Endothelial cell (in vitro differentiated cells): ENCODE results near the gene ID3. TPM values are rescaled to one million over a fixed set of nuclear protein-coding genes. Genes with fewer than 3 reads are reported as not detected.

Source experiments
- DNase-seq: peaks from one replicate; pipeline ENCODE4 v3.0.0; 2021; ENCODE audit warnings: low spot score
- H3K27ac Mint-ChIP-seq: one replicate; pipeline ENCODE4 v1.8.0; 2021; ENCODE audit warnings: mixed read lengths, inconsistent platforms; ENCODE audit not compliant: unreplicated experiment
- H3K27me3 Mint-ChIP-seq: one replicate; pipeline ENCODE4 v1.8.0; 2021; ENCODE audit warnings: mild to moderate bottlenecking, moderate library complexity, mixed read lengths, inconsistent platforms; ENCODE audit not compliant: unreplicated experiment
- H3K36me3 Mint-ChIP-seq: one replicate; pipeline ENCODE4 v1.8.0; 2021; ENCODE audit warnings: mild to moderate bottlenecking, low read depth, mixed read lengths, inconsistent platforms; ENCODE audit not compliant: unreplicated experiment
- H3K4me1 Mint-ChIP-seq: one replicate; pipeline ENCODE4 v1.8.0; 2021; ENCODE audit warnings: mild to moderate bottlenecking, mixed read lengths, inconsistent platforms; ENCODE audit not compliant: unreplicated experiment
- H3K4me3 Mint-ChIP-seq: one replicate; pipeline ENCODE4 v1.8.0; 2021; ENCODE audit warnings: mild to moderate bottlenecking, mixed read lengths, inconsistent platforms; ENCODE audit not compliant: unreplicated experiment
- H3K9me3 Mint-ChIP-seq: one replicate; pipeline ENCODE4 v1.8.0; 2021; ENCODE audit warnings: mixed read lengths, inconsistent platforms; ENCODE audit not compliant: unreplicated experiment
- CTCF ChIP-seq: fragments of 200-600 bp; sonication (generic); IDR thresholded peaks from one replicate; pipeline ENCODE4 v1.5.0; 2021; ENCODE audit warnings: antibody characterized with exemption; ENCODE audit not compliant: unreplicated experiment
- total RNA-seq: library from RNA; stranded (reverse); fragmentation: NEBNext Ultra II Directional; extraction: Animal tissue kit (Norgen Biotek cat#: 25700); gene quantifications from one replicate; pipeline ENCODE4 v1.2.1, GENCODE V29; 2021; ENCODE audit not compliant: unreplicated experiment

ID3 gene
- total RNA-seq, 1 donor from 2014 or later: 240 TPM

GRCh38 chr1:23551849-23552248 is 7.5 kb downstream of the ID3 start:
- Mint-ChIP-seq H3K27ac (no peak overlapping the region), H3K9me3 (no peaks in the 10 kb centered on the region), H3K27me3 (peaks cover 4% of the 10 kb centered on the region), H3K4me3 (no peak overlapping the region), H3K4me1 (peaks cover 31% of the 10 kb centered on the region), H3K36me3 (no peaks in the 10 kb centered on the region)
- no peak for DNase-seq
- no peak for TF ChIP-seq CTCF

GRCh38 chr1:23548704-23549143 is 10.6 kb downstream of the ID3 start:
- Mint-ChIP-seq H3K4me3 (no peak overlapping the region), H3K27ac (no peak overlapping the region), H3K27me3 (peaks cover 6% of the 10 kb centered on the region), H3K4me1 (peaks cover 7% of the 10 kb centered on the region), H3K9me3 (no peaks in the 10 kb centered on the region), H3K36me3 (no peaks in the 10 kb centered on the region)
- no peak for TF ChIP-seq CTCF
- no peak for DNase-seq

GRCh38 chr1:23546897-23547584 is 12.3 kb downstream of the ID3 start:
- no peaks in the 10 kb centered on the region for H3K36me3 Mint-ChIP-seq
- DNase-seq: no peak
- H3K9me3 Mint-ChIP-seq: no peaks in the 10 kb centered on the region
- H3K27ac Mint-ChIP-seq: no peak overlapping the region
- H3K4me1 Mint-ChIP-seq: no peaks in the 10 kb centered on the region
- no peak for TF ChIP-seq CTCF
- H3K4me3 Mint-ChIP-seq: no peak overlapping the region
- H3K27me3 Mint-ChIP-seq: peaks cover 2% of the 10 kb centered on the region

GRCh38 chr1:23545851-23546250 is 13.4 kb downstream of the ID3 start:
- Mint-ChIP-seq H3K4me3 (no peak overlapping the region), H3K27me3 (peaks cover 2% of the 10 kb centered on the region), H3K9me3 (no peaks in the 10 kb centered on the region), H3K4me1 (peaks cover 3% of the 10 kb centered on the region), H3K27ac (no peak overlapping the region), H3K36me3 (peaks cover 3% of the 10 kb centered on the region)
- no peak for DNase-seq
- TF ChIP-seq CTCF: no peak
